Measurements from ENCODE around the gene BBS1. TPM values are rescaled to one million over a fixed set of nuclear protein-coding genes. Genes with fewer than 3 reads are reported as not detected.

Gene BBS1
- total and polyA plus RNA-seq, 10 donors = 5.2 to 60.5 (median 30.2) TPM

DNA sequence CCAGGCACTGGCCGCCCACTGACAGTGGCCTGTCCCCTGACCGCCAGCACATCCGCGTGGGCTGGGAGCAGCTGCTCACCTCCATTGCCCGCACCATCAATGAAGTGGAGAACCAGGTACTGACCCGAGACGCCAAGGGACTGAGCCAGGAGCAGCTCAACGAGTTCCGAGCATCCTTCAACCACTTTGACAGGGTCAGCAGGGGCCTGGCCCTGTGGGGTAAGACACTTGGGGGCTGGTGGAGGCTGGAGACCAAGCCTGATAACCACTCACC is 51.5 kb downstream of the BBS1 start:
- intact Hi-C loops (cut with DNase I; ENCODE audit: low total_unique reads) = no loop called here
- TF ChIP-seq POLR2A (IDR thresholded peaks at IDR 0.05) (no peak), POLR2AphosphoS5 (IDR thresholded peaks at IDR 0.05) (no peak)
- TF ChIP-seq, protein P1, sequence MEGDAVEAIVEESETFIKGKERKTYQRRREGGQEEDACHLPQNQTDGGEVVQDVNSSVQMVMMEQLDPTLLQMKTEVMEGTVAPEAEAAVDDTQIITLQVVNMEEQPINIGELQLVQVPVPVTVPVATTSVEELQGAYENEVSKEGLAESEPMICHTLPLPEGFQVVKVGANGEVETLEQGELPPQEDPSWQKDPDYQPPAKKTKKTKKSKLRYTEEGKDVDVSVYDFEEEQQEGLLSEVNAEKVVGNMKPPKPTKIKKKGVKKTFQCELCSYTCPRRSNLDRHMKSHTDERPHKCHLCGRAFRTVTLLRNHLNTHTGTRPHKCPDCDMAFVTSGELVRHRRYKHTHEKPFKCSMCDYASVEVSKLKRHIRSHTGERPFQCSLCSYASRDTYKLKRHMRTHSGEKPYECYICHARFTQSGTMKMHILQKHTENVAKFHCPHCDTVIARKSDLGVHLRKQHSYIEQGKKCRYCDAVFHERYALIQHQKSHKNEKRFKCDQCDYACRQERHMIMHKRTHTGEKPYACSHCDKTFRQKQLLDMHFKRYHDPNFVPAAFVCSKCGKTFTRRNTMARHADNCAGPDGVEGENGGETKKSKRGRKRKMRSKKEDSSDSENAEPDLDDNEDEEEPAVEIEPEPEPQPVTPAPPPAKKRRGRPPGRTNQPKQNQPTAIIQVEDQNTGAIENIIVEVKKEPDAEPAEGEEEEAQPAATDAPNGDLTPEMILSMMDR (IDR thresholded peaks at IDR 0.05 in 8 of 11, conservative IDR thresholded peaks at IDR 0.05 in 3 of 11) = no peak
- no peak for DNase-seq
- peaks cover 0 to 32% (median 0%) of the 10 kb centered on the region in 7 donors for H3K27me3 ChIP-seq (replicated peaks in 1 of 7)
- peaks cover 0 to 20% (median 0%) of the 10 kb centered on the region in 6 donors for H3K36me3 ChIP-seq
- WGBS, 5 donors = 85 to 93% (median 91%) methylated on average over 5 to 9 of the region's 9 CpGs
- H3K9me3 ChIP-seq = no peaks in the 10 kb centered on the region
- H3K27ac ChIP-seq = no peak overlapping the region
- H3K4me1 ChIP-seq = peaks cover 4 to 11% (median 8%) of the 10 kb centered on the region in 6 donors
- H3K4me3 ChIP-seq = no peak overlapping the region

DNA sequence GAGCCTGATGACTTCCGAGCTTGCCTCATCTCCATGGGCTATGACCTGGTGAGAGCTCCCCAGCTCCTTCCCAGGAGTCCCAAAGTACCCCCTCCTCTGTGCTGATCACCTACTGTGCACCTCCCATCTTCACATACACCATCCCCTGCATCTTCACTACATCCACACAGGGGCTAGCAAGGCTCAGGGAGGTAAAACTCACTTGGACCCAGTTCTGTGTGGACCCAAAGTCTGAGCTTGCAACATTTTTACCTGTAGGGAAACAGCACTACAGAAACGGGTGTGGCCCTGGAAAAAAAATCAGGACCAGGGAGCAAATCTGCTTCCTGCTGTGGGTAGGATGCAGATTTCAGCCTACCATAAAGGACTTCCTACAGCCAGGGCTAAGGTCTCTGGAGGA is 51.8 kb downstream of the BBS1 start:
- TF ChIP-seq POLR2A (IDR thresholded peaks at IDR 0.05) (no peak), POLR2AphosphoS5 (IDR thresholded peaks at IDR 0.05) (no peak)
- TF ChIP-seq, protein P1 (IDR thresholded peaks at IDR 0.05 in 8 of 11, conservative IDR thresholded peaks at IDR 0.05 in 3 of 11) = no peak
- no peak for DNase-seq

DNA sequence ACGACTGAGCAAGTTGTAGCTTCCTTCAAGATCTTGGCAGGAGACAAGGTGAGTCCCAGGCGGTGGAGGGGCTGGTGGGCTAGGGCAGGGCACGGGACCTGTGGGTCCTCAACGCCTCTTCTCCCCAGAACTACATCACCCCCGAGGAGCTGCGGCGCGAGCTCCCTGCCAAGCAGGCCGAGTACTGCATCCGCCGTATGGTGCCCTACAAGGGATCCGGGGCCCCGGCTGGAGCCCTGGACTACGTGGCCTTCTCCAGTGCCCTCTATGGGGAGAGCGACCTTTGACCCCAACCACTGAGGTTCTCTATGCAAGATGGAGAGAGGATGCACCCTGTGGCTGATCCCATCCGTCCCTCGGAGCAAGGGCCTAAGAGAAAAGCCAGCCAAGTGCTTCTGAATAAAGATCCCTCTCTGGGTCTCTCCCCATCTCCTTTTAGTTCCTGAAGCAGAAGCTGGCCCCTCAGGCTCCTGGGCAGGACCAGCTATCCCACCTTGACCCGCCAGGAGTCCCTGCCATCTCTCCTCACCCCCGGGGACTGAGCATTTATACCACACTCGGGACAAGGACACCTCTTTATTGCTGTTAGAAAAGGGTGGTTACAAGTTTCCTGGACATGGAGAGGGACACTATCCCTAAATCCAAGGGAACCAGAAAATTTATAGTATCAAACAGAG is 52.6 kb downstream of the BBS1 start:
- Histone ChIP-seq H3K27me3 (replicated peaks in 1 of 7) (peaks cover 0 to 29% (median 0%) of the 10 kb centered on the region in 7 donors), H3K4me1 (peaks cover 4 to 23% (median 16%) of the 10 kb centered on the region in 6 donors), H3K36me3 (peaks cover 0 to 20% (median 0%) of the 10 kb centered on the region in 6 donors), H3K4me3 (no peak overlapping the region), H3K9me3 (no peaks in the 10 kb centered on the region), H3K27ac (no peak overlapping the region)
- no peak for TF ChIP-seq POLR2A (IDR thresholded peaks at IDR 0.05)
- intact Hi-C loops (cut with DNase I; ENCODE audit: low total_unique reads) = no loop called here
- WGBS, 5 donors = 79 to 97% (median 92%) methylated on average over 15 to 20 of the region's 20 CpGs
- no peak for DNase-seq

More for the DNA sequence above, 51.8 kb downstream of the BBS1 start:
- H3K27me3 ChIP-seq (replicated peaks in 1 of 7) = peaks cover 0 to 30% (median 0%) of the 10 kb centered on the region in 7 donors
- H3K9me3 ChIP-seq = no peaks in the 10 kb centered on the region
- 60 to 94% (median 68%) methylated on average over 2 of the region's 2 CpGs for WGBS, 5 donors
- H3K27ac ChIP-seq = no peak overlapping the region
- H3K36me3 ChIP-seq = peaks cover 0 to 20% (median 0%) of the 10 kb centered on the region in 6 donors
- H3K4me3 ChIP-seq = no peak overlapping the region
- intact Hi-C loops (cut with DNase I; ENCODE audit: low total_unique reads) = no loop called here
- H3K4me1 ChIP-seq = peaks cover 4 to 15% (median 9%) of the 10 kb centered on the region in 6 donors

DNA sequence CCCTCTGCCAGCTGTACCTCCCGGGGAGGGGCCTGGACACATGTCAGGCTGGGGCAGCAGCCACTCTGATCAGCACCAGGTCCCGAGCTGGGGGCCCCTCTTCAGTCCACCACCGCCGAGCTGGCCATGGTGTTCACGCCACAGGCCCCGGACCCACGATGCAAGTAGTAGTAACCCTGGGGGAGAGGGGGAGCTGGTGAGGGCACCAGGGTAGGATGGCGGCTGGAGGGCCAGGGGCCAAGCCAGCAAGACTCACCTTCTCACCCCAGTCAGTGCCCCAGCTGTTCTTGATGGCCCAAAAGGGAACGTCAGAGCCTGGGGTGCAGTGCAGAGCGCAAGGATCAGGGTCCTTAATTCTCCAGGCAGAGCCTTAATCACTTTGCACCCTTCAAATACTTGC is 53.4 kb downstream of the BBS1 start:
- H3K9me3 ChIP-seq = no peaks in the 10 kb centered on the region
- WGBS, 5 donors = 89 to 95% (median 93%) methylated on average over 4 to 10 of the region's 10 CpGs
- H3K4me3 ChIP-seq = no peak overlapping the region
- H3K27me3 ChIP-seq (replicated peaks in 1 of 7) = peaks cover 0 to 29% (median 3%) of the 10 kb centered on the region in 7 donors
- no peak overlapping the region for H3K27ac ChIP-seq
- intact Hi-C loops (cut with DNase I; ENCODE audit: low total_unique reads) = no loop called here
- TF ChIP-seq POLR2A (IDR thresholded peaks at IDR 0.05) (no peak), POLR2AphosphoS5 (IDR thresholded peaks at IDR 0.05) (no peak)
- TF ChIP-seq, protein P1 (IDR thresholded peaks at IDR 0.05 in 8 of 11, conservative IDR thresholded peaks at IDR 0.05 in 3 of 11) = no peak
- no peak for DNase-seq
- peaks cover 4 to 29% (median 22%) of the 10 kb centered on the region in 6 donors for H3K4me1 ChIP-seq
- H3K36me3 ChIP-seq = peaks cover 0 to 20% (median 0%) of the 10 kb centered on the region in 6 donors
